ENCODE results near the gene EGLN3.

Gene EGLN3

DNA sequence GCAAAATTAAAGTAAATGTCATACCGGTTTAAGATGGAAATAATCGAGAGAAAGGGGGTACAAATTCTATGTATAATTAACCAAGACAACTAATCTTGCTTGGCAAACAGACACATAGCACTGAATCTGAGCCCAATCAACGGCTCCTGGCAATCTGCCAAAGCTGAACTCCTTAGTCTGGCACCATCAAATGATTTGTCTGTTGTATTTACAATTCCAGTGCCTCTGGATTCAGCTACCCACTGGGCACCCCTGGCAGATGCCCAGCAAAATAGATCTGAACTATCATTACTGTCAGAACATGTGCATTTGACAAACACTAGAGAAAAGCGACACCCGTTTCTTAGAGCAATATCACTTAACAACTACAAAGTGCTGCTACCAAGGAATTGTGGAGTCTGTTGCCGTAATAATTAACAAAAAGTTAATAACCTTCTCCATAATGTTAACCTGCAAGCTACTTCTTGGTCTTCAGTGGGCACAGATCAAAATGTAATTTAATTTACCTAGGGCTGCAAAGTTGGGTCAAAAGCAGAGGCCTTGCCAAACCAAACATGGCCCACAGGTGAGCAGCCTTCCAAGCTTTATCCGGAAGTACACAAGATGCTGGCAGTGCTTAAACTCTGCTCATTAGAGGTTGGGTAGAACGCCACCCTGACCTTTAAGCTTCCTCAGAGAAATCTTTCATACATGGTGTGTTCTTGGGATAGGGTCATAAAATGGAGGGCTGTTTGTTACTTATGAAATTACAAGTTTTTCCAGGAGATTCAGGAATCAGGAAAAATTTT, 7.6 kb downstream of the EGLN3 start:
- Histone ChIP-seq H3K4me2 (ENCODE audit: low read length) (no peak overlapping the region), H3K4me3 (ENCODE audit: low read depth, low read length, poor library complexity, severe bottlenecking) (no peak overlapping the region), H3K79me2 (ENCODE audit: insufficient read depth, low read length) (no peaks in the 10 kb centered on the region), H3K36me3 (ENCODE audit: insufficient read depth, low read length) (no peaks in the 10 kb centered on the region), H3F3A (ENCODE audit: insufficient read depth, low read length) (no peaks in the 10 kb centered on the region), H3K9me3 (ENCODE audit: low read length) (no peaks in the 10 kb centered on the region), H3K4me1 (ENCODE audit: insufficient read depth, low read length, severe bottlenecking) (peaks cover 5% of the 10 kb centered on the region), H4K20me1 (ENCODE audit: insufficient read depth, low read length) (no peaks in the 10 kb centered on the region), H2AFZ (ENCODE audit: low read length) (no peak overlapping the region), H3K9me2 (ENCODE audit: low read depth, low read length) (no peaks in the 10 kb centered on the region), H3K27me3 (ENCODE audit: insufficient read depth, low read length) (no peaks in the 10 kb centered on the region; the same call in 1 of the 2 replicates), H3K27ac (ENCODE audit: low read depth, low read length, poor library complexity, severe bottlenecking) (no peak overlapping the region), H3K9ac (ENCODE audit: low read length) (no peak overlapping the region)
- no peak for TF ChIP-seq EZH2 (IDR thresholded peaks at IDR 0.05; ENCODE audit: borderline replicate concordance, low read length)
- TF ChIP-seq, protein P1, sequence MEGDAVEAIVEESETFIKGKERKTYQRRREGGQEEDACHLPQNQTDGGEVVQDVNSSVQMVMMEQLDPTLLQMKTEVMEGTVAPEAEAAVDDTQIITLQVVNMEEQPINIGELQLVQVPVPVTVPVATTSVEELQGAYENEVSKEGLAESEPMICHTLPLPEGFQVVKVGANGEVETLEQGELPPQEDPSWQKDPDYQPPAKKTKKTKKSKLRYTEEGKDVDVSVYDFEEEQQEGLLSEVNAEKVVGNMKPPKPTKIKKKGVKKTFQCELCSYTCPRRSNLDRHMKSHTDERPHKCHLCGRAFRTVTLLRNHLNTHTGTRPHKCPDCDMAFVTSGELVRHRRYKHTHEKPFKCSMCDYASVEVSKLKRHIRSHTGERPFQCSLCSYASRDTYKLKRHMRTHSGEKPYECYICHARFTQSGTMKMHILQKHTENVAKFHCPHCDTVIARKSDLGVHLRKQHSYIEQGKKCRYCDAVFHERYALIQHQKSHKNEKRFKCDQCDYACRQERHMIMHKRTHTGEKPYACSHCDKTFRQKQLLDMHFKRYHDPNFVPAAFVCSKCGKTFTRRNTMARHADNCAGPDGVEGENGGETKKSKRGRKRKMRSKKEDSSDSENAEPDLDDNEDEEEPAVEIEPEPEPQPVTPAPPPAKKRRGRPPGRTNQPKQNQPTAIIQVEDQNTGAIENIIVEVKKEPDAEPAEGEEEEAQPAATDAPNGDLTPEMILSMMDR (IDR thresholded peaks at IDR 0.05; ENCODE audit: low read length), result no peak

DNA sequence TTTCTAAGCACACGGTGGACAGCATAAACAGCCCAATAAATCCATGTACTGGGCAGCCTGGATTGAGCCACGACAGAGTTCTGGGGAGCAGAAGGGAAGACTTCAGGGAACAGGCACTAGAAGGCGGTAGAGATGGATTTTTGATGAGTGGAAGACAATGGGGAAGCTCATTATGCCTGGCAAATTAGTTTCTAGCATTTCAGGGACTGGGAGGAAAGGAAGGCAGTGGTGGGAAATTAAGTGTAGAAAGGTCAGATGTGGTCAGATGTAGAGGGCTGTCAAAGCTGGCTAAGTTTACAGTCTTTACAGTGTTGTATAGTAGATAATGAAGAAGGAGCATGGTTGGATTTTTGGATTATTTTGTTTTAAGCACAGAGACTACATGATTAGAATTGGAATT, 9.2 kb downstream of the EGLN3 start:
- TF ChIP-seq EZH2 (IDR thresholded peaks at IDR 0.05; ENCODE audit: borderline replicate concordance, low read length), result no peak
- TF ChIP-seq, protein P1 (IDR thresholded peaks at IDR 0.05; ENCODE audit: low read length), result no peak
- H3K27me3 ChIP-seq (ENCODE audit: insufficient read depth, low read length), result no peaks in the 10 kb centered on the region; the same call in 1 of the 2 replicates
- H3K9me3 ChIP-seq (ENCODE audit: low read length), result no peaks in the 10 kb centered on the region
- H4K20me1 ChIP-seq (ENCODE audit: insufficient read depth, low read length), result no peaks in the 10 kb centered on the region
- no peaks in the 10 kb centered on the region for H3K9me2 ChIP-seq (ENCODE audit: low read depth, low read length)
- no peak overlapping the region for H3K4me3 ChIP-seq (ENCODE audit: low read depth, low read length, poor library complexity, severe bottlenecking)
- H3K9ac ChIP-seq (ENCODE audit: low read length), result no peak overlapping the region
- no peaks in the 10 kb centered on the region for H3K36me3 ChIP-seq (ENCODE audit: insufficient read depth, low read length)
- H3K79me2 ChIP-seq (ENCODE audit: insufficient read depth, low read length), result no peaks in the 10 kb centered on the region
- H3K4me2 ChIP-seq (ENCODE audit: low read length), result no peak overlapping the region
- no peaks in the 10 kb centered on the region for H3F3A ChIP-seq (ENCODE audit: insufficient read depth, low read length)
- H3K27ac ChIP-seq (ENCODE audit: low read depth, low read length, poor library complexity, severe bottlenecking), result no peak overlapping the region
- H3K4me1 ChIP-seq (ENCODE audit: insufficient read depth, low read length, severe bottlenecking), result peaks cover 11% of the 10 kb centered on the region
- H2AFZ ChIP-seq (ENCODE audit: low read length), result no peak overlapping the region

DNA sequence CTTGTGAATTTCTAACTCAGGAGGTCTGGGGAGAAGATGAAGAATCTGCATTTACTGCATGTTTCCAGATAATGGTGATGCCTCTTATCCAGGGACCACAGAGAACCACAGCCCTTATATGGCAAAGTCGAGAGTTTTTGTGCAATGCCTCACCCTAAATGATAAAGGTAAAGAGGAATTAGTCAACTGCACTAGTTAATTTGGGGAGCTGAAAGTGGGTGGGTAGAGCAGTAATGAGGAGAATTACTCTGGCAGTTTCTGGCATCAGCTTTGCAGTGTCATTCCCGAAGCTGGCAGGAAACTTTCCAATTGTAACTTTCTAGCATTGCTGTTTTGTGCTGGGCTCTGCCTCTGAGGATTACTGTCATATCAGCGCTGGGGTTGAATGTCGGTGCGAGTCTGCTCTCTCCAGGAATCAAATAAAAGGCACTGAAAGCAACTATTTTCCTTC, 10.3 kb downstream of the EGLN3 start:
- H3K9me3 ChIP-seq (ENCODE audit: low read length), result no peaks in the 10 kb centered on the region
- no peak overlapping the region for H3K4me3 ChIP-seq (ENCODE audit: low read depth, low read length, poor library complexity, severe bottlenecking)
- TF ChIP-seq, protein P1 (IDR thresholded peaks at IDR 0.05; ENCODE audit: low read length), result no peak
- no peak for TF ChIP-seq EZH2 (IDR thresholded peaks at IDR 0.05; ENCODE audit: borderline replicate concordance, low read length)
- H3K4me1 ChIP-seq (ENCODE audit: insufficient read depth, low read length, severe bottlenecking), result peaks cover 11% of the 10 kb centered on the region
- H2AFZ ChIP-seq (ENCODE audit: low read length), result no peak overlapping the region
- no peaks in the 10 kb centered on the region for H3K36me3 ChIP-seq (ENCODE audit: insufficient read depth, low read length)
- no peaks in the 10 kb centered on the region for H3K27me3 ChIP-seq (ENCODE audit: insufficient read depth, low read length)
- no peaks in the 10 kb centered on the region for H3K9me2 ChIP-seq (ENCODE audit: low read depth, low read length)
- H3F3A ChIP-seq (ENCODE audit: insufficient read depth, low read length), result no peaks in the 10 kb centered on the region
- no peaks in the 10 kb centered on the region for H3K79me2 ChIP-seq (ENCODE audit: insufficient read depth, low read length)
- H3K4me2 ChIP-seq (ENCODE audit: low read length), result no peak overlapping the region
- H3K27ac ChIP-seq (ENCODE audit: low read depth, low read length, poor library complexity, severe bottlenecking), result no peak overlapping the region
- no peak overlapping the region for H3K9ac ChIP-seq (ENCODE audit: low read length)
- no peaks in the 10 kb centered on the region for H4K20me1 ChIP-seq (ENCODE audit: insufficient read depth, low read length)

Measured in OCI-LY1 (cell line).